ENCODE measurements around the gene BAG3. TPM values are rescaled to one million over a fixed set of nuclear protein-coding genes. Genes with fewer than 3 reads are reported as not detected.

BAG3 gene
- total RNA-seq, 2 experiments from 2014 or later, result 14.9 to 16.4 TPM

GRCh38 chr10:119637631-119638030, 13.5 kb upstream of the BAG3 start:
- ChIA-PET POLR2A (no interaction called here), CTCF (interaction anchor here (0.6 kb wide), 1 partner anchor 144 kb away, joined by 3 read pairs; no protein-coding TSS in a partner anchor)

GRCh38 chr10:119638982-119639381, 12.2 kb upstream of the BAG3 start:
- ChIA-PET CTCF (no interaction called here), POLR2A (no interaction called here)

GRCh38 chr10:119640384-119640783, 10.8 kb upstream of the BAG3 start:
- CTCF ChIA-PET, result no interaction called here

GRCh38 chr10:119640875-119641526, 10.2 kb upstream of the BAG3 start:
- ChIA-PET POLR2A (no interaction called here), CTCF (no interaction called here)

More at GRCh38 chr10:119640384-119640783, 10.8 kb upstream of the BAG3 start:
- POLR2A ChIA-PET, result no interaction called here

GRCh38 chr10:119642556-119643111, 8.5 kb upstream of the BAG3 start:
- CTCF ChIA-PET, result interaction anchor here (1.2 kb wide), 1 partner anchor 22 kb away, joined by 3 read pairs; no protein-coding TSS in a partner anchor
- POLR2A ChIA-PET, result interaction anchor here (0.5 to 1.0 kb wide), 3 partner anchors 14 to 435 kb away, joined by 4 to 11 read pairs (median 11); partner anchors contain the start of gene GRK5

- ChIA-PET POLR2A (interaction anchor here (0.5 to 1.0 kb wide), 3 partner anchors 13 to 436 kb away, joined by 4 to 11 read pairs (median 11); partner anchors contain the start of gene GRK5), CTCF (no interaction called here)
Measured at GRCh38 chr10:119643306-119644204, 7.6 kb upstream of the BAG3 start.

GRCh38 chr10:119644205-119644814, 6.9 kb upstream of the BAG3 start:
- POLR2A ChIA-PET, result no interaction called here

GRCh38 chr10:119644994-119645393, 6.2 kb upstream of the BAG3 start:
- POLR2A ChIA-PET, result no interaction called here
- CTCF ChIA-PET, result interaction anchor here (0.7 kb wide), 1 partner anchor 81 kb away, joined by 3 read pairs; no protein-coding TSS in a partner anchor

More at GRCh38 chr10:119644205-119644814, 6.9 kb upstream of the BAG3 start:
- CTCF ChIA-PET, result no interaction called here

GRCh38 chr10:119650062-119650461, 1.1 kb upstream of the BAG3 start:
- ChIA-PET POLR2A (interaction anchor here (0.5 kb wide), 1 partner anchor 583 kb away, joined by 3 read pairs; no protein-coding TSS in a partner anchor), CTCF (no interaction called here)

GRCh38 chr10:119651514-119652360, 557 bp downstream of the BAG3 start:
- POLR2A ChIA-PET, result interaction anchor here (1.0 to 1.2 kb wide), 3 partner anchors 55 to 221 kb away, joined by 3 to 6 read pairs (median 5); partner anchors contain the start of genes INPP5F, MCMBP and TIAL1
- CTCF ChIA-PET, result interaction anchor here (0.7 to 1.1 kb wide), 2 partner anchors 11 to 52 kb away, joined by 3 to 5 read pairs; no protein-coding TSS in a partner anchor

- POLR2A ChIA-PET, result no interaction called here
- CTCF ChIA-PET, result interaction anchor here (0.7 to 1.1 kb wide), 2 partner anchors 10 to 52 kb away, joined by 3 to 5 read pairs; no protein-coding TSS in a partner anchor
Measured at GRCh38 chr10:119652361-119652730, 1.2 kb downstream of the BAG3 start.

GRCh38 chr10:119653209-119653608, 2.0 kb downstream of the BAG3 start:
- CTCF ChIA-PET, result no interaction called here
- POLR2A ChIA-PET, result no interaction called here

- ChIA-PET POLR2A (no interaction called here), CTCF (no interaction called here)
Measured at GRCh38 chr10:119653916-119654315, 2.7 kb downstream of the BAG3 start.

- POLR2A ChIA-PET, result no interaction called here
- CTCF ChIA-PET, result no interaction called here
Measured at GRCh38 chr10:119654540-119654939, 3.4 kb downstream of the BAG3 start.

GRCh38 chr10:119655566-119656001, 4.4 kb downstream of the BAG3 start:
- CTCF ChIA-PET, result no interaction called here
- POLR2A ChIA-PET, result interaction anchor here (0.6 kb wide), 1 partner anchor 115 kb away, joined by 4 read pairs; no protein-coding TSS in a partner anchor

GRCh38 chr10:119656760-119657159, 5.6 kb downstream of the BAG3 start:
- CTCF ChIA-PET, result no interaction called here
- POLR2A ChIA-PET, result interaction anchor here (0.7 kb wide), 1 partner anchor 14 kb away, joined by 11 read pairs; no protein-coding TSS in a partner anchor

GRCh38 chr10:119657725-119658124, 6.5 kb downstream of the BAG3 start:
- CTCF ChIA-PET, result interaction anchor here (1.0 to 1.6 kb wide), 2 partner anchors 41 to 50 kb away, joined by 3 to 4 read pairs; no protein-coding TSS in a partner anchor
- POLR2A ChIA-PET, result no interaction called here

- ChIA-PET POLR2A (no interaction called here), CTCF (interaction anchor here (1.6 kb wide), 1 partner anchor 49 kb away, joined by 3 read pairs; no protein-coding TSS in a partner anchor)
Measured at GRCh38 chr10:119658274-119658673, 7.1 kb downstream of the BAG3 start.
